CD4-positive, CD25-positive, alpha-beta regulatory T cell (primary cell): ENCODE measurements around the gene DDX28. TPM values are rescaled to one million over a fixed set of nuclear protein-coding genes. Genes with fewer than 3 reads are reported as not detected.

ENCODE experiments used
- ATAC-seq, 2 donors: fragments of 150-1000 bp; cut with Tn5 transposase; one replicate each; pipeline ENCODE4 v1.10.0; 2021; ENCODE audit warnings: low read depth in 2 of 2, moderate number of reproducible peaks in 2 of 2, moderate library complexity in 1 of 2
- DNase-seq, 3 donors: peaks; one replicate each; pipeline versions ENCODE4 v3.0.0 to v3.0.0-alpha.2; 2012 to 2022; ENCODE audit warnings: mixed read lengths in 1 of 3
- H3K27ac ChIP-seq: one replicate; pipeline ENCODE4 v1.7.0; 2013; ENCODE audit warnings: mild to moderate bottlenecking, low read length; ENCODE audit not compliant: insufficient read depth, poor library complexity, severe bottlenecking
- H3K27me3 ChIP-seq: one replicate; pipeline ENCODE4 v1.7.0; 2013; ENCODE audit warnings: low read length; ENCODE audit not compliant: control insufficient read depth, insufficient read depth
- H3K36me3 ChIP-seq: one replicate; pipeline ENCODE4 v1.7.0; 2013; ENCODE audit warnings: mild to moderate bottlenecking, low read length, moderate library complexity; ENCODE audit not compliant: control insufficient read depth, insufficient read depth
- H3K4me1 ChIP-seq: 2 replicates; pipeline ENCODE4 v1.7.0; 2013; ENCODE audit warnings: mild to moderate bottlenecking, low read length; ENCODE audit not compliant: insufficient read depth, control insufficient read depth, poor library complexity, severe bottlenecking
- H3K4me3 ChIP-seq: one replicate; pipeline ENCODE4 v1.7.0; 2013; ENCODE audit warnings: low read depth, mild to moderate bottlenecking, low read length, moderate library complexity
- H3K9me3 ChIP-seq, 2 experiments: 1 replicate in 1 of 2; 2 replicates in 1 of 2; pipeline ENCODE4 v1.7.0; 2013; ENCODE audit warnings: low read length in 2 of 2, mild to moderate bottlenecking in 1 of 2, moderate library complexity in 1 of 2; ENCODE audit not compliant: control insufficient read depth in 2 of 2
- H3K27ac Mint-ChIP-seq, 3 donors: one replicate each; pipeline ENCODE4 v1.8.0; 2020 to 2022; ENCODE audit warnings: mild to moderate bottlenecking in 3 of 3, mixed read lengths in 3 of 3, moderate library complexity in 2 of 3
- H3K27me3 Mint-ChIP-seq: one replicate; pipeline ENCODE4 v1.8.0; 2022; ENCODE audit warnings: mild to moderate bottlenecking, mixed read lengths
- H3K36me3 Mint-ChIP-seq: one replicate; pipeline ENCODE4 v1.8.0; 2020; ENCODE audit warnings: mixed read lengths
- H3K4me1 Mint-ChIP-seq, 4 donors: one replicate each; pipeline ENCODE4 v1.8.0; 2020 to 2022; ENCODE audit warnings: mixed read lengths in 4 of 4, mild to moderate bottlenecking in 1 of 4
- H3K4me3 Mint-ChIP-seq, 4 donors: one replicate each; pipeline ENCODE4 v1.8.0; 2020 to 2022; ENCODE audit warnings: mild to moderate bottlenecking in 4 of 4, mixed read lengths in 4 of 4, moderate library complexity in 3 of 4
- H3K9me3 Mint-ChIP-seq, 7 donors: one replicate each; pipeline ENCODE4 v1.8.0; 2020 to 2022; ENCODE audit warnings: mixed read lengths in 7 of 7, mild to moderate bottlenecking in 3 of 7, moderate library complexity in 2 of 7
- polyA plus RNA-seq, 4 donors: library from polyadenylated mRNA; unstranded; fragments of 300-500 nt; fragmentation: Illumina TruSeq; gene quantifications; one replicate each; pipeline ENCODE4 v1.2.3, GENCODE V29; 2021
- total RNA-seq: library from RNA; stranded (reverse); gene quantifications from one replicate; pipeline ENCODE4 v1.2.3, GENCODE V29; 2022

The DDX28 gene
- total and polyA plus RNA-seq, 5 donors from 2014 or later = 14.9 to 68.2 (median 60.7) TPM

GRCh38 chr16:67971111-67971510 is 51.9 kb downstream of the DDX28 start:
- Mint-ChIP-seq H3K36me3 (no peaks in the 10 kb centered on the region), H3K4me1 (peaks cover 5 to 27% (median 18%) of the 10 kb centered on the region in 4 donors), H3K9me3 (no peaks in the 10 kb centered on the region), H3K4me3 (peak overlapping the region in 2 of 4 donors; percentile 44 to 53), H3K27ac (peak overlapping the region in 2 of 3 donors; percentile 65), H3K27me3 (peaks cover 11% of the 10 kb centered on the region)
- Histone ChIP-seq H3K4me1 (peaks cover 24% of the 10 kb centered on the region), H3K27ac (no peak overlapping the region), H3K27me3 (no peaks in the 10 kb centered on the region), H3K36me3 (no peaks in the 10 kb centered on the region), H3K4me3 (no peak overlapping the region), H3K9me3 (no peaks in the 10 kb centered on the region)
- ATAC-seq (no peak), DNase-seq (no peak)

Other genes with a start within 250 kb of the DDX28 start
- 29.4 TPM for gene RANBP10, start 216.7 kb downstream of the DDX28 start, total RNA-seq
- 10 to 100 TPM in 1 of 4 donors, 1 to 10 TPM in 3; 7.3 to 10.0 (median 8.0) TPM for gene RANBP10, start 216.7 kb downstream of the DDX28 start, polyA plus RNA-seq
- gene TSNAXIP1, start 216.3 kb downstream of the DDX28 start, total RNA-seq = 0.39 TPM
- gene TSNAXIP1, start 216.3 kb downstream of the DDX28 start, polyA plus RNA-seq = not detected
- 32.2 TPM for gene THAP11, start 180.9 kb downstream of the DDX28 start, total RNA-seq
- 100 to 1,000 TPM; 132 to 166 (median 141) TPM for gene THAP11, start 180.9 kb downstream of the DDX28 start, polyA plus RNA-seq
- gene NUTF2, start 176.3 kb downstream of the DDX28 start, total RNA-seq = 48.5 TPM
- 100 to 1,000 TPM; 115 to 158 (median 131) TPM for gene NUTF2, start 176.3 kb downstream of the DDX28 start, polyA plus RNA-seq
- 79.9 TPM for gene CENPT, start 175.5 kb downstream of the DDX28 start, total RNA-seq
- gene CENPT, start 175.5 kb downstream of the DDX28 start, polyA plus RNA-seq = 10 to 100 TPM; 13.5 to 17.1 (median 14.6) TPM
- 103 TPM for gene EDC4, start 150.2 kb downstream of the DDX28 start, total RNA-seq
- gene EDC4, start 150.2 kb downstream of the DDX28 start, polyA plus RNA-seq = 10 to 100 TPM; 24.7 to 42.3 (median 33.8) TPM
- gene NRN1L, start 138.3 kb downstream of the DDX28 start, total RNA-seq = 2.7 TPM
- under 1 TPM in 2 of 4 donors, not detected in 2; 0.37 to 0.65 TPM for gene NRN1L, start 138.3 kb downstream of the DDX28 start, polyA plus RNA-seq
- gene PSKH1, start 130.0 kb downstream of the DDX28 start, total RNA-seq = 14.3 TPM
- gene PSKH1, start 130.0 kb downstream of the DDX28 start, polyA plus RNA-seq = 10 to 100 TPM; 16.1 to 25.3 (median 23.3) TPM
- 8.0 TPM for gene CTRL, start 91.4 kb downstream of the DDX28 start, total RNA-seq
- gene CTRL, start 91.4 kb downstream of the DDX28 start, polyA plus RNA-seq = 1 to 10 TPM in 2 of 4 donors, under 1 TPM in 2; 0.21 to 2.9 (median 1.1) TPM
- 136 TPM for gene PSMB10, start 86.4 kb downstream of the DDX28 start, total RNA-seq
- 100 to 1,000 TPM; 478 to 673 (median 596) TPM for gene PSMB10, start 86.4 kb downstream of the DDX28 start, polyA plus RNA-seq
- 11.0 TPM for gene LCAT, start 79.1 kb downstream of the DDX28 start, total RNA-seq
- under 1 TPM; 0.25 to 0.77 (median 0.59) TPM for gene LCAT, start 79.1 kb downstream of the DDX28 start, polyA plus RNA-seq
- gene SLC12A4, start 54.6 kb downstream of the DDX28 start, total RNA-seq = 30.4 TPM
- 1 to 10 TPM; 5.0 to 6.4 (median 5.8) TPM for gene SLC12A4, start 54.6 kb downstream of the DDX28 start, polyA plus RNA-seq
- gene DPEP3, start 42.7 kb downstream of the DDX28 start, total RNA-seq = 0.44 TPM
- under 1 TPM in 1 of 4 donors, not detected in 3; 0.19 TPM for gene DPEP3, start 42.7 kb downstream of the DDX28 start, polyA plus RNA-seq
- gene DPEP2, start 23.7 kb downstream of the DDX28 start, total RNA-seq = 52.4 TPM
- gene DPEP2, start 23.7 kb downstream of the DDX28 start, polyA plus RNA-seq = 10 to 100 TPM; 52.2 to 70.0 (median 63.4) TPM
- gene DPEP2NB, start 7.3 kb downstream of the DDX28 start, total RNA-seq = not detected
- gene DPEP2NB, start 7.3 kb downstream of the DDX28 start, polyA plus RNA-seq = not detected
- gene DUS2, start 52 bp upstream of the DDX28 start, total RNA-seq = 15.2 TPM
- gene DUS2, start 52 bp upstream of the DDX28 start, polyA plus RNA-seq = 10 to 100 TPM in 2 of 4 donors, 1 to 10 TPM in 2; 7.7 to 11.5 (median 10.3) TPM
- 115 TPM for gene NFATC3, start 62.1 kb upstream of the DDX28 start, total RNA-seq
- gene NFATC3, start 62.1 kb upstream of the DDX28 start, polyA plus RNA-seq = 10 to 100 TPM; 52.0 to 67.5 (median 56.6) TPM
- gene ESRP2, start 212.9 kb upstream of the DDX28 start, total RNA-seq = not detected
- gene ESRP2, start 212.9 kb upstream of the DDX28 start, polyA plus RNA-seq = under 1 TPM; 0.10 to 0.99 (median 0.33) TPM
- gene PLA2G15, start 222.1 kb upstream of the DDX28 start, total RNA-seq = 9.4 TPM
- 10 to 100 TPM in 1 of 4 donors, 1 to 10 TPM in 3; 7.5 to 10.3 (median 8.8) TPM for gene PLA2G15, start 222.1 kb upstream of the DDX28 start, polyA plus RNA-seq
- 141 TPM for gene SLC7A6, start 241.3 kb upstream of the DDX28 start, total RNA-seq
- 10 to 100 TPM; 10.7 to 21.4 (median 17.4) TPM for gene SLC7A6, start 241.3 kb upstream of the DDX28 start, polyA plus RNA-seq